Keratinocyte (primary cell): ENCODE measurements around the gene CCDC74A. TPM values are rescaled to one million over a fixed set of nuclear protein-coding genes. Genes with fewer than 3 reads are reported as not detected.
"Not testable (repeated sequence)": the region's sequence is repeated elsewhere in the genome, so short reads cannot be mapped to it uniquely, and the experiment has no call there.

Source experiments
- DNase-seq: peaks from one replicate; pipeline ENCODE4 v3.0.0-alpha.2; 2011; ENCODE audit warnings: low read depth, missing footprints, low spot score
- FAIRE-seq: peaks from 2 replicates; lab custom pipeline; 2011; peaks lifted over from hg19 to GRCh38; lab: Jason Lieb, UNC
- H2AFZ ChIP-seq: 2 replicates; pipeline ENCODE4 v1.6.0; 2012; ENCODE audit warnings: low read length, control low read depth, inconsistent platforms; ENCODE audit not compliant: control insufficient read depth
- H3K27ac ChIP-seq: 2 replicates; pipeline ENCODE4 v1.5.1; 2011; ENCODE audit warnings: low read length; ENCODE audit not compliant: control insufficient read depth, insufficient read depth
- H3K27me3 ChIP-seq: 3 replicates; pipeline ENCODE4 v1.6.0; 2011; ENCODE audit warnings: low read length; ENCODE audit not compliant: control insufficient read depth, insufficient read depth; ENCODE audit errors: extremely low read depth
- H3K36me3 ChIP-seq, 2 experiments: 2 replicates in 1 of 2; 3 replicates in 1 of 2; pipeline ENCODE4 v1.5.1; 2011; ENCODE audit warnings: low read length in 2 of 2, mild to moderate bottlenecking in 1 of 2; ENCODE audit not compliant: control insufficient read depth in 2 of 2, insufficient read depth in 2 of 2; ENCODE audit errors: extremely low read depth in 1 of 2
- H3K4me1 ChIP-seq: 3 replicates; pipeline ENCODE4 v1.5.1; 2011; ENCODE audit warnings: low read length; ENCODE audit not compliant: control insufficient read depth, insufficient read depth; ENCODE audit errors: extremely low read depth
- H3K4me2 ChIP-seq: 3 replicates; pipeline ENCODE4 v1.6.0; 2011; ENCODE audit warnings: low read depth, low read length; ENCODE audit not compliant: control insufficient read depth, insufficient read depth; ENCODE audit errors: extremely low read depth
- H3K4me3 ChIP-seq, 3 experiments: fragments of 200-600 bp in 1 of 3; sonication (generic) in 1 of 3; 2 replicates in 2 of 3; 3 replicates in 1 of 3; pipeline ENCODE4 v1.5.1; 2011 to 2016; ENCODE audit warnings: low read length in 3 of 3, mild to moderate bottlenecking in 3 of 3, control low read depth in 2 of 3, inconsistent platforms in 1 of 3, low read depth in 1 of 3, mixed read lengths in 1 of 3, mixed run types in 1 of 3, moderate library complexity in 1 of 3; ENCODE audit not compliant: control insufficient read depth in 2 of 3, insufficient read depth in 2 of 3; ENCODE audit errors: extremely low read depth in 1 of 3
- H3K79me2 ChIP-seq: 2 replicates; pipeline ENCODE4 v1.6.0; 2012; ENCODE audit warnings: low read length; ENCODE audit not compliant: control insufficient read depth, insufficient read depth
- H3K9ac ChIP-seq: 3 replicates; pipeline ENCODE4 v1.6.0; 2011; ENCODE audit warnings: low read length; ENCODE audit not compliant: control insufficient read depth, insufficient read depth; ENCODE audit errors: extremely low read depth
- H3K9me1 ChIP-seq: 3 replicates; pipeline ENCODE4 v1.6.0; 2011; ENCODE audit warnings: low read length; ENCODE audit not compliant: control insufficient read depth, insufficient read depth; ENCODE audit errors: extremely low read depth
- H3K9me3 ChIP-seq: 2 replicates; pipeline ENCODE4 v1.5.1; 2012; ENCODE audit warnings: low read depth, low read length; ENCODE audit not compliant: control insufficient read depth
- H4K20me1 ChIP-seq: 3 replicates; pipeline ENCODE4 v1.6.0; 2011; ENCODE audit warnings: low read length; ENCODE audit not compliant: control insufficient read depth, insufficient read depth; ENCODE audit errors: extremely low read depth
- EZH2 ChIP-seq: IDR thresholded peaks from one replicate; pipeline ENCODE4 v1.6.1; 2012; ENCODE audit warnings: inconsistent platforms, mild to moderate bottlenecking, low read length, moderate library complexity
- dilution Hi-C: fragments of 300-500 bp; cut with MboI; formaldehyde crosslinking; loops from one replicate; pipeline ENCODE4 v1.7.0; 2020; ENCODE audit warnings: low sequenced_read_pairs; ENCODE audit not compliant: extremely low pct_ligation_motif_present
- polyA plus RNA-seq, 5 experiments: library from polyadenylated mRNA; depleted of rRNA in 3 of 5; stranded (reverse) in 3 of 5; stranded (forward) in 1 of 5; unstranded in 1 of 5; fragments of >200 nt; gene quantifications; 1 replicate in 1 of 5; 2 replicates in 3 of 5; 3 replicates in 1 of 5; pipeline versions ENCODE4 v1.2.1 to v1.2.3, GENCODE V29; 2011 to 2012; ENCODE audit warnings: missing spikeins in 2 of 5, low read depth in 1 of 5, low replicate concordance in 1 of 5
- TF ChIP-seq, protein P1 (sequence below), 3 experiments: IDR thresholded peaks in 1 of 3; conservative IDR thresholded peaks in 1 of 3; optimal IDR thresholded peaks in 1 of 3; 2 replicates in 2 of 3; 3 replicates in 1 of 3; pipeline versions ENCODE3 to v1.5.1; 2011; ENCODE audit warnings: low read length in 3 of 3, mild to moderate bottlenecking in 3 of 3, moderate library complexity in 2 of 3, control low read depth in 1 of 3, inconsistent platforms in 1 of 3; ENCODE audit not compliant: insufficient read depth in 2 of 3; ENCODE audit errors: extremely low read depth in 1 of 3

CCDC74A gene
- polyA plus RNA-seq, 1 donor (not counting 4 experiments of a cell fraction or from before 2014, with no cell fraction given) = 4.3 TPM

DNA sequence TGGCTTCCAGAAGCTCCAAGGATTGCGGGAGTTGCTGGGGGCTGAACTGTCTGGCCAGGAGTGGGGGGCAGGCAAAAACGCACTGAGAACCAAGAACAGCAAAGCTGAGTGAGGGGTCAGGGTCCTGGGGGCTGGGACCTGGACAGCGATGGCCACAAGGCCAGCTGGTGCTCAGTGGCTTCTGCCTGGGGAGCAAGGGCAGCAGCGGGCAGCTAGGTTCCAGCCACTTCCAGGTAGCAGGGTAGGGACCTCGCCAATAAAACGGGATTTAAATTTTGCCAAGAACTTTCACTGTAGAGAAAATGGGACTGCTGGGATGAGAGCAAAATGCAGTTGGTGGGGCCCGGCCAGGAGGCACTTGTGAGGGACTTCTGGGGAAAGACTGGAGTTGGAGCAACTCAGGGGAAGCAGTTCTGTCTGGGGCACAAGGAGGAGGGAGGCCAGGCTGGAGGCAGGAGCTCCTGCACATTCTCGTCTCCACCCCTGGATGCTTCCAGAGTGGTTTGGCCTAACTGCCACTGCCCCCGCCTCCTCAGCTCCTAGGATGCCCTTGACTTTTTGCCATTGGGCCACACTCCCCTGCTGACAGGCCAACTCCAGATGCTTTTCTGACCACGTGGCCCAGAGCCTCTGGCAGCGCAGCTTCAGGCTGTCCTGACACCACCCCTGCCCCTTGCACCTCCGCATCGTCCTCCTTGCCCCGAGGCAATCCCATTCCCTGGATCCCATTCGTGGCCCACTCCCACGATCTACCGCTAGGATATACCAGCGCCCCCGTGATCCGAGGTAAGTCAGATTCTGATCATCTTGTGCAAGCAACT lies 5.5 kb upstream of the CCDC74A start:
- H3K27me3 ChIP-seq = no peaks in the 10 kb centered on the region
- no peak for TF ChIP-seq EZH2
- TF ChIP-seq, protein P1, sequence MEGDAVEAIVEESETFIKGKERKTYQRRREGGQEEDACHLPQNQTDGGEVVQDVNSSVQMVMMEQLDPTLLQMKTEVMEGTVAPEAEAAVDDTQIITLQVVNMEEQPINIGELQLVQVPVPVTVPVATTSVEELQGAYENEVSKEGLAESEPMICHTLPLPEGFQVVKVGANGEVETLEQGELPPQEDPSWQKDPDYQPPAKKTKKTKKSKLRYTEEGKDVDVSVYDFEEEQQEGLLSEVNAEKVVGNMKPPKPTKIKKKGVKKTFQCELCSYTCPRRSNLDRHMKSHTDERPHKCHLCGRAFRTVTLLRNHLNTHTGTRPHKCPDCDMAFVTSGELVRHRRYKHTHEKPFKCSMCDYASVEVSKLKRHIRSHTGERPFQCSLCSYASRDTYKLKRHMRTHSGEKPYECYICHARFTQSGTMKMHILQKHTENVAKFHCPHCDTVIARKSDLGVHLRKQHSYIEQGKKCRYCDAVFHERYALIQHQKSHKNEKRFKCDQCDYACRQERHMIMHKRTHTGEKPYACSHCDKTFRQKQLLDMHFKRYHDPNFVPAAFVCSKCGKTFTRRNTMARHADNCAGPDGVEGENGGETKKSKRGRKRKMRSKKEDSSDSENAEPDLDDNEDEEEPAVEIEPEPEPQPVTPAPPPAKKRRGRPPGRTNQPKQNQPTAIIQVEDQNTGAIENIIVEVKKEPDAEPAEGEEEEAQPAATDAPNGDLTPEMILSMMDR (optimal IDR thresholded peaks at IDR 0.05 in 1 of 3, IDR thresholded peaks at IDR 0.05 in 1 of 3, conservative IDR thresholded peaks at IDR 0.05 in 1 of 3; ENCODE audit: extremely low read depth in 1 of 3, insufficient read depth in 2 of 3, low read length in 3 of 3) = no peak
- dilution Hi-C loops = no loop called here
- H3K9me3 ChIP-seq = no peaks in the 10 kb centered on the region
- no peak overlapping the region for H3K9ac ChIP-seq
- H3K4me2 ChIP-seq = no peak overlapping the region
- FAIRE-seq (no peak), DNase-seq (no peak)
- no peak overlapping the region for H2AFZ ChIP-seq
- no peaks in the 10 kb centered on the region for H4K20me1 ChIP-seq
- no peak overlapping the region for H3K27ac ChIP-seq
- H3K4me1 ChIP-seq = no peaks in the 10 kb centered on the region
- H3K79me2 ChIP-seq = no peaks in the 10 kb centered on the region
- H3K9me1 ChIP-seq = no peaks in the 10 kb centered on the region
- H3K36me3 ChIP-seq = peaks cover 0 to 5% of the 10 kb centered on the region in 2 experiments
- H3K4me3 ChIP-seq = no peak overlapping the region

DNA sequence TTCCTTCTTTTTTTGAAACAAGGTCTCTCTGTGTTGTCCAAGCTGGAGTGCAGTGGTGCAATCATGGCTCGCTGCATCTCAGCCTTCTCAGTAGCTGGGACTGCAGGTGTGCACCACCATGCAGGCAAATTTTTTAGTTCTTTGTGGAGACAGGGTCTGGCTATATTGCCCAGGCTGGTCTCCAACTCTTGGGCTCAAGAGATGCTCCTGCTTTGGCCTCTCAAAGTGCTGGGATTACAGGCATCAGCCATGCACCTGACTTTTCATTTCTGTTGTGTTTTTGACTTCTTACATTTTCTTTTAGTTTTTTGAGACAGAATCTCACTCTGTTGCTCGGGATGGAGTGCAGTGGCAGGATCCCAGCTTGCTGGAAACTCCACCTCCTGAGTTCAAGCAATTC lies 2.4 kb upstream of the CCDC74A start:
- H3K27me3 ChIP-seq, dilution Hi-C loops, H3K9me1 ChIP-seq, H3K36me3 ChIP-seq, FAIRE-seq, H3K27ac ChIP-seq, DNase-seq, H4K20me1 ChIP-seq, H2AFZ ChIP-seq, H3K4me1 ChIP-seq, H3K9ac ChIP-seq, H3K9me3 ChIP-seq, H3K4me3 ChIP-seq, H3K79me2 ChIP-seq, H3K4me2 ChIP-seq: not testable (repeated sequence)

DNA sequence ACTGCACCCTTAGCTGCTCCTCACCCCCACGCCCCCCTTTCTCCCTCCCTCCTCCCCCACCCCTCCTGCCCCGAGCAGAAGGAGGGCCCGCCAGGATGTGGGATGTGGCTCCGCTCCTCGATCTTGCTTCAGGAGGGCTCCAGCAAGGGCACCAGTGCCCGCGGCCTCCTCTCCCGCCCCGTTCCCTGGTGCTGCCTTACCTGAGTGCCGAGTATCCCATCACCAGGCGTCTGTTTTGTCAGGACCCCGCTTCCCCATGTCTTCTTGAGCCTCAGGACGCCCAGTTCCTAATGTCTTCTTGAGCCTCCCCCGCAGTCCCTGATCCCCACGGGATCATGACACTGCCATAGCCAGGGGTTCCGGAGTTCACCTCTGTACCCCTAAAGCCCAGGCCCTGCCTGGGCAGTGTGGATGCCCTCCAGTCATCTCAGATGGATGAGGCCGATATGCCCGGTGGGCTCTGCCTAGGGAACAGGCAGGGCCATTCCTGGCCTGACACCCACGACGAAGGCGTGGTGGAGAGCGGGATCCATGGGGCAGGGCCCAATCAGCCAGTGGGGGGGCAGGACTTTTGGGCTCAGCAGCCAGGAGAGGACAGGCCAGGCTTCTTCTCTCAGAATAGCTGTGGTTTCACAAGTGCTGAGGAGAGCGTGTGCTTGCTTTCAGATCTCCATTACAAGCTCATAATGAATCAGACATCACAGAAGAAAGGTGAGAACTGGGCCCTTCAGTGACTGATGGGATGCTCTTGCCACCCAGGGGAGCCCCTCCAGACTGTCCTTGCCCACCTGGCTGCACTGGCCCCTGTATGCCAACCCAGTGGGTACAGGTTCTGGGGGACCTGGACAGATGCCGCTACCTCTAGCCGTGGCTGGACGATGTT lies 1.5 kb downstream of the CCDC74A start:
- FAIRE-seq, H3K27me3 ChIP-seq, H4K20me1 ChIP-seq, H3K36me3 ChIP-seq, H3K79me2 ChIP-seq, H3K27ac ChIP-seq, H3K4me3 ChIP-seq, H3K4me2 ChIP-seq, dilution Hi-C loops, H3K9ac ChIP-seq, H3K9me3 ChIP-seq, H2AFZ ChIP-seq, H3K9me1 ChIP-seq, DNase-seq, H3K4me1 ChIP-seq: not testable (repeated sequence)

DNA sequence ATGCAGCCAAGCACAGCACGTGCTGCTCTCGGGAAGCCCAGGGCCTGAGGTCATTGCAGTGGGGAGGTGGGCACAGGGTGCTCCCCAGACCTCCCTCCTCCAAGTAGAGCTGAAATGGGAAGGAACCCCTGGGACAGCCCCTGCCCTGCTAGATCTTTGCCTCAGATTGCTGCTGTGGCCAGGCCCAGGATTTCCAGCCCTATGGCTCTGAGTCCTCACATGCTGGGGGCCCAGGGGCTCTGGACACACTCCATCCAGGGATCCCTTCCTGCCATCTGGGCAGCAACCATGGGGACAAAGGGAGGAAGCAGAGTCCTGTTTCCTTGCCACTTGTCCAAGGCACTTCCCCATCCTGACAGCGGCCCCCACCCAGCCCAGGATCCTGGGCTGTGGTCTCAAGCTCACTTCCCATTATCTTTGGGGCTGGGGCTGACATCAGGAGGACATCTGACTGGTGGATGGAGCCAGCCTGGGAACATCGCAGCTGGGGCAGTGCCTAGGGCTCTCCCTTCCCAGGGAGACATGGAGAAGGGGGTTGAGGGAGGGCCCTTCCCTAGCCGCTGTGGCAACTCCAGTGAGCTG lies 2.3 kb downstream of the CCDC74A start:
- H3K4me2 ChIP-seq, H3K9me3 ChIP-seq, H3K4me1 ChIP-seq, FAIRE-seq, H3K27me3 ChIP-seq, H3K9me1 ChIP-seq, H4K20me1 ChIP-seq, H3K9ac ChIP-seq, DNase-seq, dilution Hi-C loops, H3K4me3 ChIP-seq, H2AFZ ChIP-seq, H3K27ac ChIP-seq, H3K79me2 ChIP-seq, H3K36me3 ChIP-seq: not testable (repeated sequence)
